ENCODE measurements around the gene PRRT4.

DNA sequence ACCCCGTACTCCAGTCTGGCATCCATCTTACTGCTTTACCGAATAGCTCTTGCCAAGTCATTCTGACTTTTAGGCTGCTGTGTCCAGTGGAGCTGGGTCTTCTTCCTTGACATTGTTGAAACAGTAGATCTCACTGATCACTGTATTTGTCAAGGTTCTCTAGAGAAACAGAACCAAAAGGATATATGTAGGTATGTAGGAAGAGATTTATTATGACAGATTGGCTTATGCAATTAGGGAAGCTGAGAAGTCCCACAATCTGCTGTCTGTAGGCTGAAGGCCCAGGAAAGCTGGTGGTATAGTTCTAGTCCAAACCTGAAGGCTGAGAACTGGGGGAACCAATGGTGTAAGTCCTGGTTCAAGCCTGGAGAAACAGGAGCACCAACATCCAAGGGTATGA is 12.1 kb upstream of the PRRT4 start:
- TF ChIP-seq FOXA1 (IDR thresholded peaks at IDR 0.05) (no peak), FOXA2 (IDR thresholded peaks at IDR 0.05) (no peak), GABPA (IDR thresholded peaks at IDR 0.05 in 1 of 2, conservative IDR thresholded peaks at IDR 0.05 in 1 of 2) (no peak), JUND (IDR thresholded peaks at IDR 0.05) (no peak), YY1 (IDR thresholded peaks at IDR 0.05) (no peak), TAF1 (conservative IDR thresholded peaks at IDR 0.05) (no peak), RXRA (IDR thresholded peaks at IDR 0.05) (no peak), EGR1 (IDR thresholded peaks at IDR 0.05; ENCODE audit: low read depth in 2 of 2) (no peak)
- TF ChIP-seq, protein P1, sequence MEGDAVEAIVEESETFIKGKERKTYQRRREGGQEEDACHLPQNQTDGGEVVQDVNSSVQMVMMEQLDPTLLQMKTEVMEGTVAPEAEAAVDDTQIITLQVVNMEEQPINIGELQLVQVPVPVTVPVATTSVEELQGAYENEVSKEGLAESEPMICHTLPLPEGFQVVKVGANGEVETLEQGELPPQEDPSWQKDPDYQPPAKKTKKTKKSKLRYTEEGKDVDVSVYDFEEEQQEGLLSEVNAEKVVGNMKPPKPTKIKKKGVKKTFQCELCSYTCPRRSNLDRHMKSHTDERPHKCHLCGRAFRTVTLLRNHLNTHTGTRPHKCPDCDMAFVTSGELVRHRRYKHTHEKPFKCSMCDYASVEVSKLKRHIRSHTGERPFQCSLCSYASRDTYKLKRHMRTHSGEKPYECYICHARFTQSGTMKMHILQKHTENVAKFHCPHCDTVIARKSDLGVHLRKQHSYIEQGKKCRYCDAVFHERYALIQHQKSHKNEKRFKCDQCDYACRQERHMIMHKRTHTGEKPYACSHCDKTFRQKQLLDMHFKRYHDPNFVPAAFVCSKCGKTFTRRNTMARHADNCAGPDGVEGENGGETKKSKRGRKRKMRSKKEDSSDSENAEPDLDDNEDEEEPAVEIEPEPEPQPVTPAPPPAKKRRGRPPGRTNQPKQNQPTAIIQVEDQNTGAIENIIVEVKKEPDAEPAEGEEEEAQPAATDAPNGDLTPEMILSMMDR (IDR thresholded peaks at IDR 0.05; ENCODE audit: low read depth, low read length, missing input control) = no peak
- TF ChIP-seq, protein P2, sequence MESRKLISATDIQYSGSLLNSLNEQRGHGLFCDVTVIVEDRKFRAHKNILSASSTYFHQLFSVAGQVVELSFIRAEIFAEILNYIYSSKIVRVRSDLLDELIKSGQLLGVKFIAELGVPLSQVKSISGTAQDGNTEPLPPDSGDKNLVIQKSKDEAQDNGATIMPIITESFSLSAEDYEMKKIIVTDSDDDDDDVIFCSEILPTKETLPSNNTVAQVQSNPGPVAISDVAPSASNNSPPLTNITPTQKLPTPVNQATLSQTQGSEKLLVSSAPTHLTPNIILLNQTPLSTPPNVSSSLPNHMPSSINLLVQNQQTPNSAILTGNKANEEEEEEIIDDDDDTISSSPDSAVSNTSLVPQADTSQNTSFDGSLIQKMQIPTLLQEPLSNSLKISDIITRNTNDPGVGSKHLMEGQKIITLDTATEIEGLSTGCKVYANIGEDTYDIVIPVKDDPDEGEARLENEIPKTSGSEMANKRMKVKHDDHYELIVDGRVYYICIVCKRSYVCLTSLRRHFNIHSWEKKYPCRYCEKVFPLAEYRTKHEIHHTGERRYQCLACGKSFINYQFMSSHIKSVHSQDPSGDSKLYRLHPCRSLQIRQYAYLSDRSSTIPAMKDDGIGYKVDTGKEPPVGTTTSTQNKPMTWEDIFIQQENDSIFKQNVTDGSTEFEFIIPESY (IDR thresholded peaks at IDR 0.05) = no peak
- TF ChIP-seq, protein P3, sequence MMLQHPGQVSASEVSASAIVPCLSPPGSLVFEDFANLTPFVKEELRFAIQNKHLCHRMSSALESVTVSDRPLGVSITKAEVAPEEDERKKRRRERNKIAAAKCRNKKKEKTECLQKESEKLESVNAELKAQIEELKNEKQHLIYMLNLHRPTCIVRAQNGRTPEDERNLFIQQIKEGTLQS (IDR thresholded peaks at IDR 0.05) = no peak
- TF ChIP-seq, protein P4, sequence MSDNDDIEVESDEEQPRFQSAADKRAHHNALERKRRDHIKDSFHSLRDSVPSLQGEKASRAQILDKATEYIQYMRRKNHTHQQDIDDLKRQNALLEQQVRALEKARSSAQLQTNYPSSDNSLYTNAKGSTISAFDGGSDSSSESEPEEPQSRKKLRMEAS (IDR thresholded peaks at IDR 0.05) = no peak
- TF ChIP-seq, protein P5, sequence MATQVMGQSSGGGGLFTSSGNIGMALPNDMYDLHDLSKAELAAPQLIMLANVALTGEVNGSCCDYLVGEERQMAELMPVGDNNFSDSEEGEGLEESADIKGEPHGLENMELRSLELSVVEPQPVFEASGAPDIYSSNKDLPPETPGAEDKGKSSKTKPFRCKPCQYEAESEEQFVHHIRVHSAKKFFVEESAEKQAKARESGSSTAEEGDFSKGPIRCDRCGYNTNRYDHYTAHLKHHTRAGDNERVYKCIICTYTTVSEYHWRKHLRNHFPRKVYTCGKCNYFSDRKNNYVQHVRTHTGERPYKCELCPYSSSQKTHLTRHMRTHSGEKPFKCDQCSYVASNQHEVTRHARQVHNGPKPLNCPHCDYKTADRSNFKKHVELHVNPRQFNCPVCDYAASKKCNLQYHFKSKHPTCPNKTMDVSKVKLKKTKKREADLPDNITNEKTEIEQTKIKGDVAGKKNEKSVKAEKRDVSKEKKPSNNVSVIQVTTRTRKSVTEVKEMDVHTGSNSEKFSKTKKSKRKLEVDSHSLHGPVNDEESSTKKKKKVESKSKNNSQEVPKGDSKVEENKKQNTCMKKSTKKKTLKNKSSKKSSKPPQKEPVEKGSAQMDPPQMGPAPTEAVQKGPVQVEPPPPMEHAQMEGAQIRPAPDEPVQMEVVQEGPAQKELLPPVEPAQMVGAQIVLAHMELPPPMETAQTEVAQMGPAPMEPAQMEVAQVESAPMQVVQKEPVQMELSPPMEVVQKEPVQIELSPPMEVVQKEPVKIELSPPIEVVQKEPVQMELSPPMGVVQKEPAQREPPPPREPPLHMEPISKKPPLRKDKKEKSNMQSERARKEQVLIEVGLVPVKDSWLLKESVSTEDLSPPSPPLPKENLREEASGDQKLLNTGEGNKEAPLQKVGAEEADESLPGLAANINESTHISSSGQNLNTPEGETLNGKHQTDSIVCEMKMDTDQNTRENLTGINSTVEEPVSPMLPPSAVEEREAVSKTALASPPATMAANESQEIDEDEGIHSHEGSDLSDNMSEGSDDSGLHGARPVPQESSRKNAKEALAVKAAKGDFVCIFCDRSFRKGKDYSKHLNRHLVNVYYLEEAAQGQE (IDR thresholded peaks at IDR 0.05) = no peak

All from liver (tissue), 3 donors.